Right atrium auricular region (tissue), 2 donors: ENCODE results near the gene HSPE1. TPM values are rescaled to one million over a fixed set of nuclear protein-coding genes. Genes with fewer than 3 reads are reported as not detected.
A peak's percentile ranks its signal among the peaks of the same experiment; 100 is the strongest.

ENCODE experiments used
- DNase-seq: peaks from one replicate; pipeline ENCODE4 v3.0.0-alpha.2; 2019; ENCODE audit warnings: low spot score
- H3K27ac ChIP-seq, 2 donors: fragments of 200-600 bp; sonication (generic); 1 replicate in 1 of 2; 2 replicates in 1 of 2; pipeline ENCODE4 v1.5.1; 2016 to 2019
- H3K27me3 ChIP-seq, 2 donors: fragments of 200-600 bp; sonication (generic); one replicate each; pipeline versions ENCODE4 v1.5.1 to v1.6.0; 2017 to 2019
- H3K36me3 ChIP-seq: fragments of 200-600 bp; sonication (generic); one replicate; pipeline ENCODE4 v1.5.1; 2016
- H3K4me1 ChIP-seq, 2 donors: fragments of 200-600 bp; sonication (generic); one replicate each; pipeline versions ENCODE4 v1.5.1 to v1.6.0; 2017 to 2019
- H3K4me3 ChIP-seq, 2 donors: fragments of 200-600 bp; sonication (generic); 1 replicate in 1 of 2; 2 replicates in 1 of 2; pipeline ENCODE4 v1.5.1; 2017 to 2019; ENCODE audit warnings: mild to moderate bottlenecking in 1 of 2, moderate library complexity in 1 of 2
- H3K9me3 ChIP-seq, 2 donors: fragments of 200-600 bp; sonication (generic); one replicate each; pipeline ENCODE4 v1.5.1; 2019
- CTCF ChIP-seq, 2 donors: fragments of 200-600 bp; sonication (generic); IDR thresholded peaks; one replicate each; pipeline ENCODE4 v1.5.1; 2019; ENCODE audit warnings: antibody characterized with exemption in 2 of 2
- total RNA-seq, 2 donors: library from RNA; depleted of rRNA; stranded (reverse); fragments of >200 nt; gene quantifications; one replicate each; pipeline ENCODE4 v1.1.0, GENCODE V29; 2016

HSPE1 gene
- total RNA-seq, 2 donors from 2014 or later = 82.7 to 122 TPM

- Histone ChIP-seq H3K27me3 (no peaks in the 10 kb centered on the region), H3K4me3 (peak overlapping the region; percentile 89 to 94), H3K9me3 (no peaks in the 10 kb centered on the region), H3K4me1 (peaks cover 0 to 48% of the 10 kb centered on the region in 2 donors), H3K27ac (peak overlapping the region; percentile 99), H3K36me3 (peaks cover 39% of the 10 kb centered on the region)
- no peak for DNase-seq
- no peak for TF ChIP-seq CTCF (IDR thresholded peaks at IDR 0.05)
Measured at GRCh38 chr2:197500503-197501131, 438 bp downstream of the HSPE1 start.

- peaks cover 25% of the 10 kb centered on the region for H3K36me3 ChIP-seq
- H3K4me1 ChIP-seq = peaks cover 0 to 34% of the 10 kb centered on the region in 2 donors
- H3K27me3 ChIP-seq = no peaks in the 10 kb centered on the region
- H3K4me3 ChIP-seq = no peak overlapping the region
- TF ChIP-seq CTCF (IDR thresholded peaks at IDR 0.05) = no peak
- no peaks in the 10 kb centered on the region for H3K9me3 ChIP-seq
- no peak for DNase-seq
- H3K27ac ChIP-seq = peak overlapping the region in 1 of 2 donors; percentile 99
Measured at GRCh38 chr2:197502201-197502600, 2.0 kb downstream of the HSPE1 start.

GRCh38 chr2:197502685-197503084, 2.5 kb downstream of the HSPE1 start:
- peaks cover 25% of the 10 kb centered on the region for H3K36me3 ChIP-seq
- no peak overlapping the region for H3K4me3 ChIP-seq
- peaks cover 0 to 29% of the 10 kb centered on the region in 2 donors for H3K4me1 ChIP-seq
- no peaks in the 10 kb centered on the region for H3K27me3 ChIP-seq
- TF ChIP-seq CTCF (IDR thresholded peaks at IDR 0.05) = no peak
- no peak overlapping the region for H3K27ac ChIP-seq
- DNase-seq = no peak
- no peaks in the 10 kb centered on the region for H3K9me3 ChIP-seq

- peaks cover 0 to 18% of the 10 kb centered on the region in 2 donors for H3K4me1 ChIP-seq
- no peaks in the 10 kb centered on the region for H3K27me3 ChIP-seq
- TF ChIP-seq CTCF (IDR thresholded peaks at IDR 0.05) = no peak
- H3K4me3 ChIP-seq = no peak overlapping the region
- no peak for DNase-seq
- no peaks in the 10 kb centered on the region for H3K9me3 ChIP-seq
- H3K27ac ChIP-seq = no peak overlapping the region
- peaks cover 25% of the 10 kb centered on the region for H3K36me3 ChIP-seq
Measured at GRCh38 chr2:197504000-197504399, 3.8 kb downstream of the HSPE1 start.

- DNase-seq = no peak
- Histone ChIP-seq H3K27ac (no peak overlapping the region), H3K4me3 (no peak overlapping the region), H3K9me3 (no peaks in the 10 kb centered on the region), H3K4me1 (peaks cover 0 to 18% of the 10 kb centered on the region in 2 donors), H3K27me3 (no peaks in the 10 kb centered on the region), H3K36me3 (peaks cover 25% of the 10 kb centered on the region)
- TF ChIP-seq CTCF (IDR thresholded peaks at IDR 0.05) = no peak
Measured at GRCh38 chr2:197504512-197504911, 4.3 kb downstream of the HSPE1 start.

GRCh38 chr2:197506658-197507057, 6.5 kb downstream of the HSPE1 start:
- DNase-seq = no peak
- no peak overlapping the region for H3K27ac ChIP-seq
- no peaks in the 10 kb centered on the region for H3K27me3 ChIP-seq
- no peaks in the 10 kb centered on the region for H3K9me3 ChIP-seq
- peaks cover 0 to 11% of the 10 kb centered on the region in 2 donors for H3K4me1 ChIP-seq
- no peak for TF ChIP-seq CTCF (IDR thresholded peaks at IDR 0.05)
- H3K36me3 ChIP-seq = peaks cover 25% of the 10 kb centered on the region
- no peak overlapping the region for H3K4me3 ChIP-seq
